Measurements from ENCODE around the gene SMYD5.

- TF ChIP-seq POLR2AphosphoS5 (IDR thresholded peaks at IDR 0.05) = no peak
- peak in 2 of 11 experiments; percentile 8 to 20 for TF ChIP-seq CTCF (IDR thresholded peaks at IDR 0.05 in 8 of 11, conservative IDR thresholded peaks at IDR 0.05 in 3 of 11)
- no peak for TF ChIP-seq POLR2A (IDR thresholded peaks at IDR 0.05)
Measured at GRCh38 chr2:73260338-73260984, 46.4 kb downstream of the SMYD5 start.
